ENCODE results near the gene ZNF525.
"Not testable (repeated sequence)": the region's sequence is repeated elsewhere in the genome, so short reads cannot be mapped to it uniquely, and the experiment has no call there.

Gene ZNF525

GRCh38 chr19:53365134-53365898, at the start of gene ZNF525:
Gene ZNF525, plus strand, starts transcription at chr19:53365705. Its CDS starts 6,577 bp downstream, at chr19:53372282.
- peak; percentile 87 for DNase-seq

- no peak for DNase-seq
Measured at GRCh38 chr19:53328967-53329366, 36.5 kb upstream of the ZNF525 start.

- DNase-seq = no peak
Measured at GRCh38 chr19:53332484-53332883, 33.0 kb upstream of the ZNF525 start.

- DNase-seq = no peak
Measured at GRCh38 chr19:53333066-53333462, 32.4 kb upstream of the ZNF525 start.

GRCh38 chr19:53333463-53334449, 31.7 kb upstream of the ZNF525 start, which contains the start of gene ZNF845:
Gene ZNF845, plus strand, starts transcription at chr19:53333749. Its CDS starts 7,559 bp downstream, at chr19:53341308.
- DNase-seq = peak; percentile 69

- not testable (repeated sequence) for DNase-seq
Measured at GRCh38 chr19:53344403-53344802, 21.1 kb upstream of the ZNF525 start.

GRCh38 chr19:53355739-53356138, 9.8 kb upstream of the ZNF525 start:
- no peak for DNase-seq

GRCh38 chr19:53357821-53358581, 7.5 kb upstream of the ZNF525 start:
- DNase-seq = no peak

GRCh38 chr19:53360056-53360455, 5.4 kb upstream of the ZNF525 start:
- not testable (repeated sequence) for DNase-seq

- DNase-seq = peak; percentile 49
Measured at GRCh38 chr19:53365899-53366493, 491 bp downstream of the ZNF525 start.

- DNase-seq = no peak
Measured at GRCh38 chr19:53372196-53372595, 6.7 kb downstream of the ZNF525 start.

- no peak for DNase-seq
Measured at GRCh38 chr19:53374288-53374687, 8.8 kb downstream of the ZNF525 start.

- DNase-seq = no peak
Measured at GRCh38 chr19:53374743-53375142, 9.2 kb downstream of the ZNF525 start.

GRCh38 chr19:53381376-53381775, 15.9 kb downstream of the ZNF525 start:
- DNase-seq = no peak

GRCh38 chr19:53388168-53388567, 22.7 kb downstream of the ZNF525 start:
- DNase-seq = no peak

GRCh38 chr19:53388904-53389303, 23.4 kb downstream of the ZNF525 start:
- no peak for DNase-seq

- DNase-seq = no peak
Measured at GRCh38 chr19:53389571-53389970, 24.1 kb downstream of the ZNF525 start.

- DNase-seq = no peak
Measured at GRCh38 chr19:53389978-53390377, 24.5 kb downstream of the ZNF525 start.

- no peak for DNase-seq
Measured at GRCh38 chr19:53394522-53394973, 29.0 kb downstream of the ZNF525 start.

GRCh38 chr19:53394974-53395839, 29.7 kb downstream of the ZNF525 start, which contains the start of gene ZNF765:
Gene ZNF765, plus strand, starts transcription at chr19:53395149. Its CDS starts 2,867 bp downstream, at chr19:53398016.
- DNase-seq = peak; percentile 75

Data from DMS79 (cell line).